ENCODE data around the gene SHOC1. TPM values are rescaled to one million over a fixed set of nuclear protein-coding genes. Genes with fewer than 3 reads are reported as not detected.

Gene SHOC1
- total and polyA plus RNA-seq, 2 donors (not counting 3 experiments of a cell fraction or from before 2014, with no cell fraction given), result not detected

Small RNA genes within 50 kb of the gene (small RNA-seq; reads per million reads assigned to genes)
- not detected for gene RNU6-1013P (ENCODE audit: insufficient read depth, insufficient read length, low read depth, low replicate concordance)

Other genes starting within 250 kb of the SHOC1 start
- gene PTGR1, start 195.3 kb downstream of the SHOC1 start, total RNA-seq, result 79.1 and 101 TPM in 2 replicates
- 46.0 and 70.3 TPM in 2 replicates for gene PTGR1, start 195.3 kb downstream of the SHOC1 start, polyA plus RNA-seq
- 5.2 and 5.5 TPM in 2 replicates for gene DNAJC25, start 163.6 kb downstream of the SHOC1 start, total RNA-seq
- 1.7 and 2.1 TPM in 2 replicates for gene DNAJC25, start 163.6 kb downstream of the SHOC1 start, polyA plus RNA-seq
- gene GNG10, start 133.3 kb downstream of the SHOC1 start, total RNA-seq, result 32.9 and 33.0 TPM in 2 replicates
- 22.3 and 31.9 TPM in 2 replicates for gene GNG10, start 133.3 kb downstream of the SHOC1 start, polyA plus RNA-seq
- gene UGCG, start 101.9 kb upstream of the SHOC1 start, total RNA-seq, result 29.9 and 38.5 TPM in 2 replicates
- gene UGCG, start 101.9 kb upstream of the SHOC1 start, polyA plus RNA-seq, result 26.1 and 28.5 TPM in 2 replicates